Naive thymus-derived CD4-positive, alpha-beta T cell (primary cell): ENCODE measurements around the gene RAD51B. TPM values are rescaled to one million over a fixed set of nuclear protein-coding genes. Genes with fewer than 3 reads are reported as not detected.

Source experiments
- ATAC-seq: fragments of 150-1000 bp; cut with Tn5 transposase; 2 replicates; pipeline ENCODE4 v1.10.0; 2021; ENCODE audit warnings: mild to moderate bottlenecking, moderate library complexity
- CTCF ChIA-PET: fragments of 350-600 bp; sonication (Branson Sonifier 250); formaldehyde crosslinking; loops from one replicate; lab custom pipeline; 2021; ENCODE audit warnings: antibody characterized with exemption; lab: Charles Lee
- POLR2A ChIA-PET: fragments of 350-600 bp; sonication (Branson Sonifier 250); formaldehyde crosslinking; loops from one replicate; lab custom pipeline; 2021; ENCODE audit warnings: antibody characterized with exemption, inconsistent platforms; lab: Charles Lee
- DNase-seq, 9 donors: peaks; one replicate each; pipeline versions ENCODE4 v3.0.0 to v3.0.0-alpha.2; 2020 to 2022; ENCODE audit warnings: mixed read lengths in 1 of 9
- H3K27ac ChIP-seq: one replicate; pipeline ENCODE4 v1.7.0; 2013; ENCODE audit warnings: mild to moderate bottlenecking, low read depth, low read length, moderate library complexity
- H3K27me3 ChIP-seq, 2 donors: one replicate each; pipeline ENCODE4 v1.7.0; 2013; ENCODE audit warnings: low read length in 2 of 2, mild to moderate bottlenecking in 2 of 2, moderate library complexity in 2 of 2; ENCODE audit not compliant: control insufficient read depth in 2 of 2, insufficient read depth in 2 of 2
- H3K36me3 ChIP-seq, 3 experiments: 1 replicate in 2 of 3; 2 replicates in 1 of 3; pipeline ENCODE4 v1.7.0; 2013; ENCODE audit warnings: low read length in 3 of 3, mild to moderate bottlenecking in 3 of 3, moderate library complexity in 1 of 3; ENCODE audit not compliant: insufficient read depth in 3 of 3, control insufficient read depth in 2 of 3
- H3K4me1 ChIP-seq, 2 donors: one replicate each; pipeline ENCODE4 v1.7.0; 2013; ENCODE audit warnings: low read length in 2 of 2, mild to moderate bottlenecking in 2 of 2, moderate library complexity in 1 of 2; ENCODE audit not compliant: control insufficient read depth in 2 of 2, insufficient read depth in 2 of 2
- H3K4me3 ChIP-seq: 2 replicates; pipeline ENCODE4 v1.7.0; 2013; ENCODE audit warnings: mild to moderate bottlenecking, low read length
- H3K9me3 ChIP-seq, 3 experiments: 1 replicate in 2 of 3; 2 replicates in 1 of 3; pipeline ENCODE4 v1.7.0; 2013; ENCODE audit warnings: low read length in 3 of 3; ENCODE audit not compliant: control insufficient read depth in 2 of 3
- H3K27ac Mint-ChIP-seq, 9 donors: one replicate each; pipeline ENCODE4 v1.8.0; 2020 to 2022; ENCODE audit warnings: mixed read lengths in 9 of 9, mild to moderate bottlenecking in 8 of 9, moderate library complexity in 5 of 9, inconsistent platforms in 2 of 9
- H3K27me3 Mint-ChIP-seq, 5 donors: one replicate each; pipeline ENCODE4 v1.8.0; 2021 to 2022; ENCODE audit warnings: mixed read lengths in 5 of 5, mild to moderate bottlenecking in 1 of 5
- H3K36me3 Mint-ChIP-seq, 5 donors: one replicate each; pipeline ENCODE4 v1.8.0; 2020 to 2022; ENCODE audit warnings: mixed read lengths in 5 of 5, mild to moderate bottlenecking in 3 of 5, inconsistent platforms in 1 of 5
- H3K4me1 Mint-ChIP-seq, 7 donors: one replicate each; pipeline ENCODE4 v1.8.0; 2020 to 2022; ENCODE audit warnings: mixed read lengths in 7 of 7, mild to moderate bottlenecking in 3 of 7, inconsistent platforms in 1 of 7
- H3K4me3 Mint-ChIP-seq, 10 donors: one replicate each; pipeline ENCODE4 v1.8.0; 2020 to 2022; ENCODE audit warnings: mild to moderate bottlenecking in 10 of 10, mixed read lengths in 10 of 10, moderate library complexity in 6 of 10, inconsistent platforms in 2 of 10
- H3K9me3 Mint-ChIP-seq, 11 donors: one replicate each; pipeline ENCODE4 v1.8.0; 2020 to 2022; ENCODE audit warnings: mixed read lengths in 11 of 11, mild to moderate bottlenecking in 4 of 11, inconsistent platforms in 1 of 11, moderate library complexity in 1 of 11
- intact Hi-C, 2 donors: fragments of 100-400 bp; cut with micrococcal nuclease; formaldehyde crosslinking; loops; one replicate each; pipeline ENCODE4 v1.15.1; 2023
- polyA plus RNA-seq, 2 donors: library from polyadenylated mRNA; unstranded; fragments of 300-500 nt; fragmentation: Illumina TruSeq; gene quantifications; one replicate each; pipeline ENCODE4 v1.2.3, GENCODE V29; 2021
- total RNA-seq, 6 experiments: library from RNA in 5 of 6; stranded (reverse) in 5 of 6; gene quantifications; 1 replicate in 5 of 6; 2 replicates in 1 of 6; pipeline ENCODE4 v1.2.3 and lab custom pipeline; 2021 to 2026

RAD51B gene
- total and polyA plus RNA-seq, 7 experiments from 2014 or later = 15.0 to 42.2 (median 28.8) TPM

DNA sequence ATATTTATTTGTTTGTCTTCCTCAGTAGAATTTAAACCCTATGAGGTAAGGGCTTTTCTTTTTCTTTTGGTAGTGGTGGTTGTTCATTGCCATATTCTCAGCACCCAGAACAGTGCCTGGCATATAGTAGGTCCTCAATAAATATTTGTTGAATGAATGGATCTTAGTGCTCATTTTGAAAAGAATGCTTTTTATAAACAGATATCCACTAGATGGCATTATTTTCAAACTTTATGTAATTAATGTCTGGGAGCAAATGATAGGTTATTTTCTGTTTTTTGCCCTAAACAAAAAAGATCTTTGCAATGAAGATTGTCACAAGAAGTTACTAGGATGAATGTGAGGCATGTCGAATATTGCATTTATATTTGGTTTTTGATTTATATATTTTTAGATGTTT lies 64.1 kb downstream of the RAD51B start:
- H3K27me3 Mint-ChIP-seq = no peaks in the 10 kb centered on the region
- POLR2A ChIA-PET = no interaction called here
- no peaks in the 10 kb centered on the region for H3K9me3 Mint-ChIP-seq
- no peaks in the 10 kb centered on the region for H3K9me3 ChIP-seq
- peaks cover 4 to 15% (median 4%) of the 10 kb centered on the region in 5 donors for H3K36me3 Mint-ChIP-seq
- CTCF ChIA-PET = interaction anchor here (1.0 kb wide), 1 partner anchor 996 kb away, joined by 3 read pairs; no protein-coding TSS in a partner anchor
- intact Hi-C loops = loop anchor here (1.0 to 5.0 kb wide), 2 partner anchors 939 to 961 kb away; no protein-coding TSS in a partner anchor
- H3K4me3 ChIP-seq = no peak overlapping the region
- H3K4me1 Mint-ChIP-seq = peaks cover 13 to 36% (median 28%) of the 10 kb centered on the region in 7 donors
- no peak overlapping the region for H3K27ac ChIP-seq
- peak in 4 of 9 donors; percentile 3 to 9 (median 6) for DNase-seq
- peaks cover 0 to 14% of the 10 kb centered on the region in 2 donors for H3K4me1 ChIP-seq
- H3K36me3 ChIP-seq = no peaks in the 10 kb centered on the region
- no peak overlapping the region for H3K4me3 Mint-ChIP-seq
- H3K27me3 ChIP-seq = no peaks in the 10 kb centered on the region
- no peak for ATAC-seq
- no peak overlapping the region for H3K27ac Mint-ChIP-seq

DNA sequence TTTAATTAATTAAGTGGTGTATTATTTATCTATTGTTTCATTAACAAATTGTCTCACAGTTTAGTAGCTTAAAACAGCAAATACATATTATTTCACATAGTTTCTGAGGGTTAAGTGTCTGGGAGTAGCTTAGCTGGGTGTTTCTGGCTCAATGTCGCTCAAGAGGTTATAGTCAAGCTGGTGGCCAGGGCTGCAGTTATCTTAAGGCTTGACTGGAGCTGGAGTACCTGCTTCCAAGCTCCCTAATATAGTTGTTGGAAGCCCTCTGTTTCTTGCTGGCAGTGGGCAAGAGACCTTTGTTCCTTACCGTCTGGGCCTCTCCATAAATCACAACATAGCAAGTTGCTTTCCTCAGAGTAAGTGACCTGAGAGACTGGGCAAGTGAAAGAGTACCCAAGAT lies 66.6 kb downstream of the RAD51B start:
- no peak overlapping the region for H3K27ac ChIP-seq
- ChIA-PET CTCF (no interaction called here), POLR2A (no interaction called here)
- Mint-ChIP-seq H3K9me3 (no peaks in the 10 kb centered on the region), H3K36me3 (peaks cover 4 to 15% (median 4%) of the 10 kb centered on the region in 5 donors), H3K4me1 (peaks cover 13 to 35% (median 25%) of the 10 kb centered on the region in 7 donors), H3K4me3 (no peak overlapping the region), H3K27ac (no peak overlapping the region), H3K27me3 (no peaks in the 10 kb centered on the region)
- DNase-seq (no peak), ATAC-seq (no peak)
- H3K36me3 ChIP-seq = no peaks in the 10 kb centered on the region
- no peaks in the 10 kb centered on the region for H3K27me3 ChIP-seq
- H3K9me3 ChIP-seq = no peaks in the 10 kb centered on the region
- intact Hi-C loops = no loop called here
- peaks cover 0 to 8% of the 10 kb centered on the region in 2 donors for H3K4me1 ChIP-seq
- H3K4me3 ChIP-seq = no peak overlapping the region

DNA sequence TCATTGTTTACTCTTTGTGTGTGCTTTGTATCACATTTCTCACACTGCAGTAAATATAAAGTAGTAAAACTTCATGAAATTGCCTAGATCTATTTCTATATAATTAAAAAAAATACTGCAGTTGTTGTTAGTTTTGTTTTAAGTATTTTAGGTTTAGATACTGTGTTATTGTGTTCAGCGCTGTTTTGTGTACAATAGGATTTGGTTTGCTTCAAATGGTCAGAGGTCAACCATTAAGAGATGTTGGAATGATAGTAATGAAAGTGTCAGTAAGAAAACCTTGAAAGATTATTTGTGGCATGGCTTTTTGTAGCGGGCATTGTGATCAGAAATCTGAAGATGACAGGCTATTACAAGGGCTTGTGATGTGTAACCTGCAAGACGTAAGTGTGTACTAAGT lies 67.9 kb downstream of the RAD51B start:
- Histone ChIP-seq H3K4me3 (no peak overlapping the region), H3K4me1 (no peaks in the 10 kb centered on the region), H3K9me3 (no peaks in the 10 kb centered on the region), H3K27ac (no peak overlapping the region), H3K27me3 (no peaks in the 10 kb centered on the region), H3K36me3 (no peaks in the 10 kb centered on the region)
- H3K27ac Mint-ChIP-seq = no peak overlapping the region
- H3K27me3 Mint-ChIP-seq = no peaks in the 10 kb centered on the region
- DNase-seq = no peak
- ChIA-PET CTCF (no interaction called here), POLR2A (interaction anchor here (0.8 kb wide), 1 partner anchor 191 kb away, joined by 3 read pairs; no protein-coding TSS in a partner anchor)
- peaks cover 4 to 15% (median 4%) of the 10 kb centered on the region in 5 donors for H3K36me3 Mint-ChIP-seq
- H3K9me3 Mint-ChIP-seq = no peaks in the 10 kb centered on the region
- peaks cover 10 to 30% (median 18%) of the 10 kb centered on the region in 7 donors for H3K4me1 Mint-ChIP-seq
- no peak for ATAC-seq
- no peak overlapping the region for H3K4me3 Mint-ChIP-seq
- intact Hi-C loops = no loop called here

- H3K9me3 Mint-ChIP-seq = no peaks in the 10 kb centered on the region
- ChIA-PET POLR2A (interaction anchor here (0.6 kb wide), 1 partner anchor 675 kb away, joined by 4 read pairs; no protein-coding TSS in a partner anchor), CTCF (no interaction called here)
- no peak overlapping the region for H3K27ac Mint-ChIP-seq
- Histone ChIP-seq H3K27me3 (no peaks in the 10 kb centered on the region), H3K36me3 (no peaks in the 10 kb centered on the region), H3K27ac (no peak overlapping the region), H3K9me3 (no peaks in the 10 kb centered on the region), H3K4me1 (no peaks in the 10 kb centered on the region), H3K4me3 (no peak overlapping the region)
- DNase-seq = no peak
- H3K4me3 Mint-ChIP-seq = no peak overlapping the region
- H3K27me3 Mint-ChIP-seq = no peaks in the 10 kb centered on the region
- intact Hi-C loops = no loop called here
- no peak for ATAC-seq
- H3K4me1 Mint-ChIP-seq = peaks cover 3 to 15% (median 6%) of the 10 kb centered on the region in 7 donors
- H3K36me3 Mint-ChIP-seq = peaks cover 4 to 21% (median 8%) of the 10 kb centered on the region in 5 donors
Observed at GRCh38 chr14:67889455-67889854, 69.9 kb downstream of the RAD51B start.

DNA sequence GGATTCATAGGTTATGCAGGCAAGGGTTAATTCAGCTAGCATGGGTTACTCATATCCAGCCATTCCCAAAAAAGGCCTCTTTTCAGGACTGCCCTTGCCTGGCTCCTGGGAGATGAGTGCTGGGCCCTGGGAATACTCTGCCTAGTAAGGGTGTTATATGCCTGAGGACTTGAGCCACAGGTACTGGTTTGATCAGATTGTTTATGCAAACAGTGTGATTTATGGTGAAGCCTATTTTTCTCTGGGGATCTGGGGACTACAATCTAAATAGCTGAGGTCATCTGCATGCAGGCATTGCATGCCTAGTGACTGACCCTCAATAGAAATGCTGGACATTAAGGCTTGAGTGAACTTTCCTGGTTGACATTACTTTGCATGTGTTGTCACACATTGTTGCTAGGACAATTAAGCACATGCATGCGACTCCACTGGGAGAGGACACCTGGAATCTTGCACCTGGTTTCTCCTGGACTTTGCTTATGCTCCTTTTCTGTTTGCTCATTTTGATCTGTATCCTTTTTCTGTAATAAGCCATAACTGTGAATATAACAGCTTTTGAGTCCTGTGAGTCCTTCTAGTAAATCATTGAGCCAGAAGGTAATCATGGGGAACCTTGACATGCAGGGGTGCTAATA lies 73.0 kb downstream of the RAD51B start:
- Mint-ChIP-seq H3K9me3 (no peaks in the 10 kb centered on the region), H3K4me3 (no peak overlapping the region), H3K36me3 (peaks cover 1 to 16% (median 12%) of the 10 kb centered on the region in 5 donors), H3K4me1 (no peaks in the 10 kb centered on the region), H3K27me3 (no peaks in the 10 kb centered on the region), H3K27ac (no peak overlapping the region)
- ChIA-PET POLR2A (interaction anchor here (0.9 kb wide), 1 partner anchor 8 kb away, joined by 3 read pairs; no protein-coding TSS in a partner anchor), CTCF (no interaction called here)
- no peak overlapping the region for H3K4me3 ChIP-seq
- intact Hi-C loops = no loop called here
- H3K27me3 ChIP-seq = no peaks in the 10 kb centered on the region
- no peak overlapping the region for H3K27ac ChIP-seq
- DNase-seq = no peak
- H3K4me1 ChIP-seq = peaks cover 0 to 4% of the 10 kb centered on the region in 2 donors
- ATAC-seq = no peak
- H3K36me3 ChIP-seq = no peaks in the 10 kb centered on the region
- no peaks in the 10 kb centered on the region for H3K9me3 ChIP-seq

DNA sequence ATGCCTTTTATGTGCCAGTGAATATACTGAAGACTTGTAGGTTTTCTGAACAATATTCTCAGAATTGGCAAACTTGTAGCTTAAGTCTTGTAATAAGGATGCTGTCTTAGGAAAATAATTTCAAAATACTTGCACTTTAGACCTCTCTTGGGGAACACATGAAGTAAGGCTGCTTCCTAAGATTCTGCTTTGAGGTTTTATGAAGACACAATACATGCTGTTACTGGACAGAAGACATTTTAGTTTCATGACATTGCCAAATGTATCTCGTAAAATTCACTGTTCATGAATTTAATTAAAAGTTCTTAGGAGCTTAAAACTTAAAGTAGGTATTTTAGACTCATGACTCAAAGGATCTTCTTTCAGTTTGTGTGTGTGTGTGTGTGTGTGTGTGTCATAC lies 80.7 kb downstream of the RAD51B start:
- Mint-ChIP-seq H3K27me3 (no peaks in the 10 kb centered on the region), H3K9me3 (peaks cover 0 to 22% (median 9%) of the 10 kb centered on the region in 11 donors), H3K4me1 (peaks cover 0 to 8% (median 3%) of the 10 kb centered on the region in 7 donors), H3K27ac (no peak overlapping the region), H3K36me3 (peaks cover 5 to 27% (median 15%) of the 10 kb centered on the region in 5 donors), H3K4me3 (no peak overlapping the region)
- no peaks in the 10 kb centered on the region for H3K9me3 ChIP-seq
- no peak for ATAC-seq
- H3K36me3 ChIP-seq = no peaks in the 10 kb centered on the region
- POLR2A ChIA-PET = interaction anchor here (0.6 to 0.7 kb wide), 2 partner anchors 554 to 1089 kb away, joined by 3 to 4 read pairs; no protein-coding TSS in a partner anchor
- peaks cover 0 to 4% of the 10 kb centered on the region in 2 donors for H3K4me1 ChIP-seq
- H3K4me3 ChIP-seq = no peak overlapping the region
- intact Hi-C loops = no loop called here
- H3K27me3 ChIP-seq = no peaks in the 10 kb centered on the region
- CTCF ChIA-PET = no interaction called here
- DNase-seq = no peak
- no peak overlapping the region for H3K27ac ChIP-seq
